ENCODE measurements around the gene HTR6. TPM values are rescaled to one million over a fixed set of nuclear protein-coding genes. Genes with fewer than 3 reads are reported as not detected.

The HTR6 gene
- total and polyA plus RNA-seq, 2 experiments from 2014 or later, result not detected

GRCh38 chr1:19684677-19685076, 20.0 kb downstream of the HTR6 start:
- no peaks in the 10 kb centered on the region for H3K4me1 ChIP-seq (ENCODE audit: low read depth)
- no peak overlapping the region for H3K27ac ChIP-seq
- H3K36me3 ChIP-seq, result no peaks in the 10 kb centered on the region
- DNase-seq (ENCODE audit: low read depth in 1 of 2, low spot score in 1 of 2), result no peak
- H3K4me3 ChIP-seq, result no peak overlapping the region
- no peaks in the 10 kb centered on the region for H3K27me3 ChIP-seq
- H3K9me3 ChIP-seq (ENCODE audit: low read depth), result no peaks in the 10 kb centered on the region
- TF ChIP-seq, protein P1, sequence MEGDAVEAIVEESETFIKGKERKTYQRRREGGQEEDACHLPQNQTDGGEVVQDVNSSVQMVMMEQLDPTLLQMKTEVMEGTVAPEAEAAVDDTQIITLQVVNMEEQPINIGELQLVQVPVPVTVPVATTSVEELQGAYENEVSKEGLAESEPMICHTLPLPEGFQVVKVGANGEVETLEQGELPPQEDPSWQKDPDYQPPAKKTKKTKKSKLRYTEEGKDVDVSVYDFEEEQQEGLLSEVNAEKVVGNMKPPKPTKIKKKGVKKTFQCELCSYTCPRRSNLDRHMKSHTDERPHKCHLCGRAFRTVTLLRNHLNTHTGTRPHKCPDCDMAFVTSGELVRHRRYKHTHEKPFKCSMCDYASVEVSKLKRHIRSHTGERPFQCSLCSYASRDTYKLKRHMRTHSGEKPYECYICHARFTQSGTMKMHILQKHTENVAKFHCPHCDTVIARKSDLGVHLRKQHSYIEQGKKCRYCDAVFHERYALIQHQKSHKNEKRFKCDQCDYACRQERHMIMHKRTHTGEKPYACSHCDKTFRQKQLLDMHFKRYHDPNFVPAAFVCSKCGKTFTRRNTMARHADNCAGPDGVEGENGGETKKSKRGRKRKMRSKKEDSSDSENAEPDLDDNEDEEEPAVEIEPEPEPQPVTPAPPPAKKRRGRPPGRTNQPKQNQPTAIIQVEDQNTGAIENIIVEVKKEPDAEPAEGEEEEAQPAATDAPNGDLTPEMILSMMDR (IDR thresholded peaks at IDR 0.05; ENCODE audit: low read depth, low read length), result no peak

GRCh38 chr1:19685994-19686393, 21.3 kb downstream of the HTR6 start:
- H3K27ac ChIP-seq, result no peak overlapping the region
- H3K4me1 ChIP-seq (ENCODE audit: low read depth), result no peaks in the 10 kb centered on the region
- no peaks in the 10 kb centered on the region for H3K36me3 ChIP-seq
- H3K4me3 ChIP-seq, result no peak overlapping the region
- TF ChIP-seq, protein P1 (IDR thresholded peaks at IDR 0.05; ENCODE audit: low read depth, low read length), result no peak
- H3K27me3 ChIP-seq, result no peaks in the 10 kb centered on the region
- no peaks in the 10 kb centered on the region for H3K9me3 ChIP-seq (ENCODE audit: low read depth)
- DNase-seq (ENCODE audit: low read depth in 1 of 2, low spot score in 1 of 2), result no peak

- DNase-seq (ENCODE audit: low read depth in 1 of 2, low spot score in 1 of 2), result no peak
These were observed 22.7 kb downstream of the HTR6 start for GRCh38 chr1:19687414-19687813.

DNA sequence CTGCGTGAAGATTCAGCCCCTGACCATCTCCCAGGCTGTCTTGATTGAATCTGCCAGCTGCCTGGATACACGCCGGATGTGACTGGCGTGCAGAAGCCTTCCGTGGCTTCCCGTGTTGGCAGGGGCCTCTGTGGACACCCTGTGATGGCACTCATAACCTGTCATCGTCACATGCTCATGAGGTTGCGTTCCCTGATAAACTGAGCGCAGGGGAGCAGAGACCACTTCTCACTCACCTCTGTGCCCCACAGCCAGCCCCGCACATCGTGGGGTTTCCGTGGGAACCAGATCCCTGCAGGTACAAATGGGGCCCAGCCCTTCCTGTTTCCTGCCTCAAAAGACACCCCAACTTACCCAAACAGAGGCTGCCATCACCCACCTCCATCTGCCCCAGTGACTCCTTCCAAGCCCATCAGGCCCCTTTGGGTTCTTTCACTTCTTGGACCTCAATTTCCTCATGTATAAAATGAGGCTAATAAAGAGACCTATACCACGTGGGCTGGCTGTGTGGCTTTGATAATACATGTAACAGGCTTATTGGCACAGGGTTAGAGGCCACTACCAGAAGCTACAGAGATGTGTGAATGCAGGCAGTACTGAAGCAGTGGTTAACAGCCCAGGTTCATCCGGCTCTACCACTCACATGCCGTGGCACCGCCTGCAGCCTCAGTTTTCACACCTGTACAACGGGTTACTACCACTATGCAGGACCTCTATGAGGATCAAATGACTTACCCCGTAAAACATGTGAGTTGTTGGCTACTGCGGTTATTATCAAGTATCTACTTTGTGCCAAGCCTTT, 23.6 kb downstream of the HTR6 start:
- H3K9me3 ChIP-seq (ENCODE audit: low read depth), result no peaks in the 10 kb centered on the region
- no peaks in the 10 kb centered on the region for H3K4me1 ChIP-seq (ENCODE audit: low read depth)
- H3K4me3 ChIP-seq, result no peak overlapping the region
- no peaks in the 10 kb centered on the region for H3K36me3 ChIP-seq
- DNase-seq (ENCODE audit: low read depth in 1 of 2, low spot score in 1 of 2), result no peak
- no peak overlapping the region for H3K27ac ChIP-seq
- no peaks in the 10 kb centered on the region for H3K27me3 ChIP-seq
- TF ChIP-seq, protein P1 (IDR thresholded peaks at IDR 0.05; ENCODE audit: low read depth, low read length), result no peak

More at GRCh38 chr1:19687414-19687813, 22.7 kb downstream of the HTR6 start:
- Histone ChIP-seq H3K27ac (no peak overlapping the region), H3K36me3 (no peaks in the 10 kb centered on the region), H3K9me3 (ENCODE audit: low read depth) (no peaks in the 10 kb centered on the region), H3K4me3 (no peak overlapping the region), H3K4me1 (ENCODE audit: low read depth) (no peaks in the 10 kb centered on the region), H3K27me3 (no peaks in the 10 kb centered on the region)
- TF ChIP-seq, protein P1 (IDR thresholded peaks at IDR 0.05; ENCODE audit: low read depth, low read length), result no peak

- H3K4me3 ChIP-seq, result no peak overlapping the region
- no peak for DNase-seq (ENCODE audit: low read depth in 1 of 2, low spot score in 1 of 2)
These were observed 24.5 kb downstream of the HTR6 start for GRCh38 chr1:19689085-19689757.

More at GRCh38 chr1:19689085-19689757, 24.5 kb downstream of the HTR6 start:
- Histone ChIP-seq H3K9me3 (ENCODE audit: low read depth) (no peaks in the 10 kb centered on the region), H3K4me1 (ENCODE audit: low read depth) (no peaks in the 10 kb centered on the region), H3K36me3 (no peaks in the 10 kb centered on the region), H3K27ac (no peak overlapping the region), H3K27me3 (no peaks in the 10 kb centered on the region)
- TF ChIP-seq, protein P1 (IDR thresholded peaks at IDR 0.05; ENCODE audit: low read depth, low read length), result no peak
